Osteoblast (primary cell): ENCODE results near the gene SNX20. TPM values are rescaled to one million over a fixed set of nuclear protein-coding genes. Genes with fewer than 3 reads are reported as not detected.

Source experiments
- DNase-seq: peaks from one replicate; pipeline ENCODE4 v3.0.0; 2011; ENCODE audit warnings: low spot score, mixed read lengths; ENCODE audit not compliant: insufficient read length; ENCODE audit errors: missing footprints
- H2AFZ ChIP-seq: 2 replicates; pipeline ENCODE4 v1.6.0; 2011; ENCODE audit warnings: mild to moderate bottlenecking, low read length
- H3K27ac ChIP-seq: 2 replicates; pipeline ENCODE4 v1.5.1; 2011; ENCODE audit warnings: mild to moderate bottlenecking, low read depth, low read length, moderate library complexity
- H3K27me3 ChIP-seq: 2 replicates; pipeline ENCODE4 v1.6.0; 2012; ENCODE audit warnings: mild to moderate bottlenecking, control low read depth, inconsistent platforms, low read length, moderate library complexity; ENCODE audit not compliant: insufficient read depth
- H3K36me3 ChIP-seq: 2 replicates; pipeline ENCODE4 v1.5.1; 2011; ENCODE audit warnings: mild to moderate bottlenecking, low read length, control low read depth, moderate library complexity; ENCODE audit not compliant: insufficient read depth
- H3K4me1 ChIP-seq: 2 replicates; pipeline ENCODE4 v1.5.1; 2011; ENCODE audit warnings: mild to moderate bottlenecking, low read length, control low read depth, moderate library complexity; ENCODE audit not compliant: insufficient read depth
- H3K4me2 ChIP-seq: 2 replicates; pipeline ENCODE4 v1.6.0; 2011; ENCODE audit warnings: mild to moderate bottlenecking, low read length; ENCODE audit not compliant: insufficient read depth
- H3K4me3 ChIP-seq: fragments of 200-600 bp; sonication (generic); 3 replicates; pipeline ENCODE4 v1.5.1; 2012; ENCODE audit warnings: mild to moderate bottlenecking, low read length, inconsistent platforms; ENCODE audit not compliant: insufficient read depth
- H3K79me2 ChIP-seq: 2 replicates; pipeline ENCODE4 v1.6.0; 2012; ENCODE audit warnings: mild to moderate bottlenecking, low read length, control low read depth, inconsistent platforms; ENCODE audit not compliant: insufficient read depth
- H3K9me3 ChIP-seq: 2 replicates; pipeline ENCODE4 v1.5.1; 2011; ENCODE audit warnings: low read depth, low read length, control low read depth
- H4K20me1 ChIP-seq: 2 replicates; pipeline ENCODE4 v1.6.0; 2012; ENCODE audit warnings: mild to moderate bottlenecking, low read length, control low read depth; ENCODE audit not compliant: insufficient read depth
- CTCF ChIP-seq: IDR thresholded peaks from 2 replicates; pipeline ENCODE4 v1.5.1; 2011; ENCODE audit warnings: mild to moderate bottlenecking, low read depth, low read length, moderate library complexity; ENCODE audit errors: extremely low read depth
- total RNA-seq: library from RNA; depleted of rRNA; stranded (reverse); fragments of >200 nt; gene quantifications from 2 replicates; pipeline ENCODE4 v1.2.3, GENCODE V29; 2012

Gene SNX20
- total RNA-seq, 1 donor: not detected

- no peak overlapping the region for H3K27ac ChIP-seq
- no peak for TF ChIP-seq CTCF
- H4K20me1 ChIP-seq: no peaks in the 10 kb centered on the region
- DNase-seq: no peak
- H3K4me1 ChIP-seq: no peaks in the 10 kb centered on the region
- H3K27me3 ChIP-seq: peaks cover 3% of the 10 kb centered on the region
- no peak overlapping the region for H3K4me2 ChIP-seq
- no peak overlapping the region for H3K4me3 ChIP-seq
- H3K36me3 ChIP-seq: no peaks in the 10 kb centered on the region
- no peaks in the 10 kb centered on the region for H3K79me2 ChIP-seq
- H3K9me3 ChIP-seq: no peaks in the 10 kb centered on the region
- H2AFZ ChIP-seq: no peak overlapping the region
Measured at GRCh38 chr16:50645563-50646220, 35.4 kb downstream of the SNX20 start.

GRCh38 chr16:50644729-50645128, 36.4 kb downstream of the SNX20 start:
- peak; percentile 34 for TF ChIP-seq CTCF
- Histone ChIP-seq H4K20me1 (no peaks in the 10 kb centered on the region), H2AFZ (no peak overlapping the region), H3K27me3 (peaks cover 3% of the 10 kb centered on the region), H3K4me3 (no peak overlapping the region), H3K79me2 (no peaks in the 10 kb centered on the region), H3K9me3 (no peaks in the 10 kb centered on the region), H3K27ac (no peak overlapping the region), H3K4me1 (no peaks in the 10 kb centered on the region), H3K36me3 (no peaks in the 10 kb centered on the region), H3K4me2 (no peak overlapping the region)
- peak; percentile 93 for DNase-seq

- no peak for TF ChIP-seq CTCF
- no peaks in the 10 kb centered on the region for H3K36me3 ChIP-seq
- no peaks in the 10 kb centered on the region for H3K9me3 ChIP-seq
- no peak overlapping the region for H2AFZ ChIP-seq
- no peaks in the 10 kb centered on the region for H3K79me2 ChIP-seq
- H3K4me1 ChIP-seq: no peaks in the 10 kb centered on the region
- no peaks in the 10 kb centered on the region for H4K20me1 ChIP-seq
- H3K4me2 ChIP-seq: no peak overlapping the region
- no peak overlapping the region for H3K4me3 ChIP-seq
- H3K27ac ChIP-seq: no peak overlapping the region
- no peak for DNase-seq
- peaks cover 3% of the 10 kb centered on the region for H3K27me3 ChIP-seq
Measured at GRCh38 chr16:50644245-50644644, 36.9 kb downstream of the SNX20 start.

- Histone ChIP-seq H3K4me3 (no peak overlapping the region), H2AFZ (no peak overlapping the region), H3K4me2 (no peak overlapping the region), H4K20me1 (no peaks in the 10 kb centered on the region), H3K27ac (no peak overlapping the region), H3K27me3 (peaks cover 3% of the 10 kb centered on the region), H3K36me3 (no peaks in the 10 kb centered on the region), H3K79me2 (no peaks in the 10 kb centered on the region), H3K9me3 (no peaks in the 10 kb centered on the region), H3K4me1 (no peaks in the 10 kb centered on the region)
- DNase-seq: no peak
- TF ChIP-seq CTCF: no peak
Measured at GRCh38 chr16:50643192-50643591, 37.9 kb downstream of the SNX20 start.
